ENCODE data around the gene MAD2L2.

MAD2L2 gene

DNA sequence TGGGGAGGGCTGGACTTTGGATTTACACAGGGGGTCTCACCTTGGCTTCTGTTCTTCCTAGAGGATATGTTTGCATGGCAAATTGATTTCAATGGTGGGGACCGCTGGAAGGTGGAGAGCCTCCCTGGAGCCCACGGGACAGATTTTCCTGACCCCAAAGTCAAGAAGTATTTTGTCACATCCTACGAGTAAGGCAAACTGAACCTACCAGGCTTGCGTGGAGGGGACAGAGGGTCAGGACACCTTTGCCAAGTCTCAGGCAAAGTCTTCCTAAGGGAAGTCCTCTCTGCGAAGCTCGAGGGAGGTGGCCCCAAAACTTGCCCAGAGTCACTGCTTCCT is 9.8 kb downstream of the MAD2L2 start:
- H3K4me1 ChIP-seq (ENCODE audit: control insufficient read depth in 1 of 2, insufficient read depth in 1 of 2, low read depth in 1 of 2, low read length in 1 of 2): no peaks in the 10 kb centered on the region
- no peak overlapping the region for H3K27ac ChIP-seq
- H3K36me3 ChIP-seq: peaks cover 82% of the 10 kb centered on the region
- no peaks in the 10 kb centered on the region for H3K27me3 ChIP-seq
- TF ChIP-seq CTCF (IDR thresholded peaks at IDR 0.05): no peak
- no peaks in the 10 kb centered on the region for H3K9me3 ChIP-seq
- no peak overlapping the region for H3K4me3 ChIP-seq (ENCODE audit: low read depth in 1 of 2, low read length in 1 of 2)

DNA sequence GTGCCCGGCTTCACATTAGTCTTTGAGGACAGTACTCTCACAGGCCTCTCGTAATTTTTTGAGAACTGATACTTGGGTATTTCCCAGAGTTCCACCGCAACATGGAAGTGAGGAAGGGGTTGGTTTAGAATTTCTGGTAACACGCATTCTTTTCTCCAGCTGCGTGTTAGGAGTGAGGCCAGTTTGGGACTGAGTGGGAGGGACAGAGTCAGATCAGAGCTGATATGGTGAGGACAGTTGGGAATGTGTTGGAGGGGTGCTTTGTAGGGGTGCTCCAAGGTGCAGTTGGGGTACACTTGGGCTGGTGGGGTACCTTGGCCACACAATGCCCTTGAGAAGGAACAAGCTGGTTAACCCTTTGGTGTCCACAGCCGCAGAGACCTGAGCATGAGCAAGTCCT is 10.2 kb downstream of the MAD2L2 start:
- Histone ChIP-seq H3K4me1 (ENCODE audit: control insufficient read depth in 1 of 2, insufficient read depth in 1 of 2, low read depth in 1 of 2, low read length in 1 of 2) (no peaks in the 10 kb centered on the region), H3K27ac (no peak overlapping the region), H3K4me3 (ENCODE audit: low read depth in 1 of 2, low read length in 1 of 2) (no peak overlapping the region), H3K36me3 (peaks cover 78% of the 10 kb centered on the region), H3K27me3 (no peaks in the 10 kb centered on the region), H3K9me3 (no peaks in the 10 kb centered on the region)
- no peak for TF ChIP-seq CTCF (IDR thresholded peaks at IDR 0.05)

DNA sequence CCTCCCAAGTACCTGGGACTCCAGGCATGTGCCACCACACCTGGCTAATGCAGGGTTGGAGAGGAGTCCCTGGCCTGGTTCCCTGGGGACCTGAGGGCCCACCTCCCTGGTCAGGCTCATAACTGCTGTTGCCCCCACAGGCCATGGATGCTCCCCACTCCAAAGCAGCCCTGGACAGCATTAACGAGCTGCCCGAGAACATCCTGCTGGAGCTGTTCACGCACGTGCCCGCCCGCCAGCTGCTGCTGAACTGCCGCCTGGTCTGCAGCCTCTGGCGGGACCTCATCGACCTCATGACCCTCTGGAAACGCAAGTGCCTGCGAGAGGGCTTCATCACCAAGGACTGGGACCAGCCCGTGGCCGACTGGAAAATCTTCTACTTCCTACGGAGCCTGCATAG is 12.4 kb downstream of the MAD2L2 start:
- Histone ChIP-seq H3K27ac (no peak overlapping the region), H3K4me1 (ENCODE audit: control insufficient read depth in 1 of 2, insufficient read depth in 1 of 2, low read depth in 1 of 2, low read length in 1 of 2) (peaks cover 8 to 9% of the 10 kb centered on the region in 2 experiments), H3K9me3 (no peaks in the 10 kb centered on the region), H3K36me3 (peaks cover 56% of the 10 kb centered on the region), H3K27me3 (no peaks in the 10 kb centered on the region), H3K4me3 (ENCODE audit: low read depth in 1 of 2, low read length in 1 of 2) (no peak overlapping the region)
- TF ChIP-seq CTCF (IDR thresholded peaks at IDR 0.05): no peak

DNA sequence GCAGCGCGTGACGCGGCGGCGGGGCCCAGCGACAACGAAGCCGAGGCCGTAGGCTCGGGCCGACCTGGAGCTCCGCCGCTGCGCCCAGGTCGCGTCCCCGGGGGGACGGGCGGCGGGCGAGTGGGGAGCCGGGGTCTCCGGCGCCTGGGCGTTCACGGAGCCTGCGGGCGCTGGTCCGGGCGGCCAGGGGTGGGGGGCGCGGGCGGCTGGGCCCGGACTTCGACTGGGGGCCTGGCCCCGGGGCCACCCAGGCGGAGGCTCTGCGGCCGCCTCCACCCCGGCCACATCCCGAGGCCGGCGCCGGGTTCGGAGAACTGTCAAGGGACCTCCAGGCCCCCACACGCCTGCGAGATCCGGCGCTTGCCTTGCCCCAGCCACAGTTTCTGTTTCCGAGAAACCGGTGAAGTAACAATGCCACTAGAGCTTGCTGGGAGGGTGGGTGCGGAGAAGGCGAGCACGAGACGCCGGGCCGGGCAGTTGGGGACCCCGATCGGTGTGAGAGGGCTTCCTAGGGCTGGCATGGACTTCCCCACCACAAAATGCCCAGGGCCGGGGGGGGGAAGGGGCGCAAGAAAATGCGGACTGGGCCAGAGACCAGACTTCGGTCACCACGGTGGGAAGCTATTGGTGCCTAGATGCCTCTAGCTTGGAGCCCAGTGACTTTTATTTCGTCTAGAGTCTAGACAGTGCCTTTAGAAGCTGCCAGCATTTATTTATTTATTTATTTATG is 16.4 kb downstream of the MAD2L2 start:
- Histone ChIP-seq H3K4me1 (ENCODE audit: control insufficient read depth in 1 of 2, insufficient read depth in 1 of 2, low read depth in 1 of 2, low read length in 1 of 2) (peaks cover 20 to 22% of the 10 kb centered on the region in 2 experiments), H3K36me3 (peaks cover 17% of the 10 kb centered on the region), H3K4me3 (ENCODE audit: low read depth in 1 of 2, low read length in 1 of 2) (peak overlapping the region; percentile 75), H3K27ac (peak overlapping the region; percentile 87), H3K9me3 (no peaks in the 10 kb centered on the region), H3K27me3 (no peaks in the 10 kb centered on the region)
- TF ChIP-seq CTCF (IDR thresholded peaks at IDR 0.05): peak; percentile 14

DNA sequence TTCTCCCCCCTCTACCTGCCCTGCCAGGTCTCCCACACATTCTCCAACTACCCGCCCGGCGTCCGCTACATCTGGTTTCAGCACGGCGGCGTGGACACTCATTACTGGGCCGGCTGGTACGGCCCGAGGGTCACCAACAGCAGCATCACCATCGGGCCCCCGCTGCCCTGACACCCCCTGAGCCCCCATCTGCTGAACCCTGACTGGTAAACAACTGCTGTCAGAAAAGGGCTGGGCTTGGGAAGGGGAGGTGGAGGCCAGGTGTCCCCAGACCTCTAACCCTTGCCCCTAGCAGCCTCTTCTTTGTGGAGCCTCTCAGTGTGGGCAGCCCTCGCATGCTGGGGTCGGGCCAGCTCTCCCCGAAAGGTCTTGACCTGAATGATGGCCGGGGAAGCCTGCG is 19.8 kb downstream of the MAD2L2 start:
- H3K9me3 ChIP-seq: no peaks in the 10 kb centered on the region
- no peak for TF ChIP-seq CTCF (IDR thresholded peaks at IDR 0.05)
- no peaks in the 10 kb centered on the region for H3K36me3 ChIP-seq
- no peak overlapping the region for H3K27ac ChIP-seq
- H3K4me1 ChIP-seq (ENCODE audit: control insufficient read depth in 1 of 2, insufficient read depth in 1 of 2, low read depth in 1 of 2, low read length in 1 of 2): peaks cover 20 to 22% of the 10 kb centered on the region in 2 experiments
- H3K4me3 ChIP-seq (ENCODE audit: low read depth in 1 of 2, low read length in 1 of 2): no peak overlapping the region
- H3K27me3 ChIP-seq: peaks cover under 1% of the 10 kb centered on the region

All from neutrophil (primary cell).